Neuronal stem cell (in vitro differentiated cells): Measurements from ENCODE around the gene GNPTAB.
A peak's percentile ranks its signal among the peaks of the same experiment; 100 is the strongest.

Experiments
- DNase-seq: peaks from one replicate; pipeline ENCODE4 v3.0.0-alpha.2; 2013; ENCODE audit warnings: low spot score
- H2AFZ ChIP-seq: one replicate; pipeline ENCODE4 v1.6.1; 2013; ENCODE audit warnings: mild to moderate bottlenecking, low read length, inconsistent platforms
- H2AK5ac ChIP-seq: 2 replicates; pipeline ENCODE4 v1.6.1; 2013; ENCODE audit warnings: low read depth, mild to moderate bottlenecking, inconsistent platforms, low read length, moderate library complexity, mixed read lengths
- H2BK120ac ChIP-seq: 2 replicates; pipeline ENCODE4 v1.6.1; 2013; ENCODE audit warnings: low read depth, mild to moderate bottlenecking, inconsistent platforms, low read length, moderate library complexity, mixed read lengths
- H2BK12ac ChIP-seq: one replicate; pipeline ENCODE4 v1.6.1; 2013; ENCODE audit warnings: low read length, inconsistent platforms
- H2BK15ac ChIP-seq: 2 replicates; pipeline ENCODE4 v1.6.1; 2013; ENCODE audit warnings: mild to moderate bottlenecking, low read length, inconsistent platforms, mixed read lengths
- H2BK5ac ChIP-seq: one replicate; pipeline ENCODE4 v1.6.1; 2013; ENCODE audit warnings: inconsistent platforms, mild to moderate bottlenecking, low read length, moderate library complexity
- H3K14ac ChIP-seq: one replicate; pipeline ENCODE4 v1.6.1; 2013; ENCODE audit warnings: low read length, inconsistent platforms
- H3K18ac ChIP-seq: 2 replicates; pipeline ENCODE4 v1.6.1; 2013; ENCODE audit warnings: low read length, inconsistent platforms
- H3K23ac ChIP-seq: 2 replicates; pipeline ENCODE4 v1.6.1; 2013; ENCODE audit warnings: low read depth, mild to moderate bottlenecking, mixed read lengths, low read length, inconsistent platforms; ENCODE audit not compliant: poor library complexity
- H3K27ac ChIP-seq: replicated peaks from 3 replicates; pipeline ENCODE4 v1.5.1; 2013; ENCODE audit warnings: low read length, inconsistent platforms
- H3K27me3 ChIP-seq, 3 experiments: 2 replicates each; pipeline ENCODE4 v1.6.1; 2013; ENCODE audit warnings: low read length in 3 of 3, mild to moderate bottlenecking in 2 of 3, inconsistent platforms in 1 of 3, low read depth in 1 of 3, mixed read lengths in 1 of 3, moderate library complexity in 1 of 3; ENCODE audit not compliant: control insufficient read depth in 3 of 3, insufficient read depth in 3 of 3
- H3K36me3 ChIP-seq, 2 donors: replicated peaks in 1 of 2; 2 replicates each; pipeline ENCODE4 v1.6.1; 2013; ENCODE audit warnings: low read length in 2 of 2; ENCODE audit not compliant: control insufficient read depth in 2 of 2, insufficient read depth in 2 of 2
- H3K4ac ChIP-seq: 2 replicates; pipeline ENCODE4 v1.6.1; 2013; ENCODE audit warnings: inconsistent platforms, mild to moderate bottlenecking, low read length, moderate library complexity
- H3K4me1 ChIP-seq, 2 donors: 1 replicate in 1 of 2; 2 replicates in 1 of 2; pipeline ENCODE4 v1.6.1; 2013; ENCODE audit warnings: low read length in 2 of 2, low read depth in 1 of 2; ENCODE audit not compliant: control insufficient read depth in 2 of 2, insufficient read depth in 1 of 2
- H3K4me2 ChIP-seq: one replicate; pipeline ENCODE4 v1.6.1; 2013; ENCODE audit warnings: mild to moderate bottlenecking, low read length, inconsistent platforms; ENCODE audit not compliant: insufficient read depth, poor library complexity, severe bottlenecking
- H3K4me3 ChIP-seq, 2 donors: 2 replicates each; pipeline ENCODE4 v1.5.1; 2013; ENCODE audit warnings: low read length in 2 of 2, mild to moderate bottlenecking in 2 of 2, inconsistent platforms in 1 of 2, moderate library complexity in 1 of 2
- H3K79me1 ChIP-seq: one replicate; pipeline ENCODE4 v1.6.1; 2013; ENCODE audit warnings: low read depth, mild to moderate bottlenecking, inconsistent platforms, low read length, moderate library complexity
- H3K9ac ChIP-seq: one replicate; pipeline ENCODE4 v1.6.1; 2013; ENCODE audit warnings: mild to moderate bottlenecking, low read depth, low read length, inconsistent platforms; ENCODE audit not compliant: poor library complexity
- H3K9me3 ChIP-seq, 2 donors: replicated peaks in 1 of 2; 2 replicates each; pipeline versions ENCODE3 to v1.6.1; 2013; ENCODE audit warnings: low read length in 2 of 2, mild to moderate bottlenecking in 2 of 2, inconsistent platforms in 1 of 2, low read depth in 1 of 2, mixed read lengths in 1 of 2, moderate library complexity in 1 of 2; ENCODE audit not compliant: control insufficient read depth in 2 of 2, insufficient read depth in 1 of 2
- H4K8ac ChIP-seq: one replicate; pipeline ENCODE4 v1.6.1; 2013; ENCODE audit warnings: low read depth, mild to moderate bottlenecking, inconsistent platforms, low read length, moderate library complexity
- H4K91ac ChIP-seq: one replicate; pipeline ENCODE4 v1.6.1; 2013; ENCODE audit warnings: low read length, low read depth, mild to moderate bottlenecking, inconsistent platforms; ENCODE audit not compliant: poor library complexity
- WGBS, 2 donors: extraction: QIAGEN DNeasy Blood & Tissue Kit; methylation state at CpG; one replicate each; pipeline ENCODE4 v1.1.7; 2013; ENCODE audit warnings: missing lambda C conversion rate in 2 of 2, mixed read lengths in 1 of 2; ENCODE audit not compliant: insufficient read length in 2 of 2, insufficient replicate concordance in 1 of 2; ENCODE audit errors: extremely low coverage in 2 of 2; 5-methylcytosine and 5-hydroxymethylcytosine counted together

GNPTAB gene

GRCh38 chr12:101829639-101830366, 956 bp downstream of the GNPTAB start:
- Histone ChIP-seq H2BK5ac (no peak overlapping the region), H3K79me1 (no peaks in the 10 kb centered on the region), H2BK15ac (no peak overlapping the region), H3K9me3 (no peaks in the 10 kb centered on the region), H3K4ac (no peak overlapping the region), H2BK120ac (no peak overlapping the region), H3K18ac (peak overlapping the region; percentile 90), H3K36me3 (no peaks in the 10 kb centered on the region), H3K4me3 (peak overlapping the region; percentile 91 to 96), H3K14ac (no peak overlapping the region), H3K4me1 (no peaks in the 10 kb centered on the region), H3K9ac (no peak overlapping the region), H4K8ac (no peak overlapping the region), H3K23ac (no peak overlapping the region), H2BK12ac (no peak overlapping the region), H2AFZ (peak overlapping the region; percentile 100), H3K27ac (no peak overlapping the region), H4K91ac (no peak overlapping the region), H3K4me2 (peak overlapping the region; percentile 88), H2AK5ac (no peak overlapping the region), H3K27me3 (no peaks in the 10 kb centered on the region)
- no peak for DNase-seq
- WGBS, 2 donors, result no CpG with 5 or more reads among the region's 11 CpGs

DNA sequence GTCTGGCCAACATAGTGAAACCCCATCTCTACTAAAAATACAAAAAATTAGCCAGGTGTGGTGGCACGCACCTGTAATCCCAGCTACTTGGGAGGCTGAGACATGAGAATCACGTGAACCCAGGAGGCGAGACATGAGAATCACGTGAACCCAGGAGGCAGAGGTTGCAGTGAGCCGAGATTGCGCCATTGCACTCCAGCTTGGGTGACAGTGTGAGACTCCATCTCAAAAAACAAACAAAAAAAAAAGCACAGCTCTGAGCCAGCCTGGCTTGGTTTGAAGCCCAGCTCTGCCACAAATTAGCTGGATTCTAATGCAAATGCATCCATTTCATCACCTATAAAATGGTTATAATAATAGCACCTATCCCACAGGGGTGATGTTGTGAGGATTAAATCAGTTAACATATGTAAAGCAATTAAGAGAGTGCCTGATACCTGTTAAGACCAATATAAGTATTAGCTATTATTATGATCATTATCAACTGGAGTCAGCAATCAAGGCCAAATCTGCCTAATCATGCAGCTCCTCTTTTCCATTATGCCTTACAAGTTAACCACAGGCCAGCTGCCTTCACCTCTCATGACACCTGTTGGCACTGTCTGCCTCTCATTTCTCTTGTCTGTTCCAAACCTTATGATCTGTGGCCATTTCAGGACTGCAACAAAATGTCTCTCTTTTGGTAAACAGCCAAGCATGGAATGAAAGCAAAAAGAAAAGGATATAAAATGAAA, 2.1 kb downstream of the GNPTAB start:
- no peak overlapping the region for H2AFZ ChIP-seq
- no peak overlapping the region for H2BK12ac ChIP-seq
- WGBS, 2 donors, result no CpG with 5 or more reads among the region's 6 CpGs
- no peak overlapping the region for H3K23ac ChIP-seq
- no peak overlapping the region for H3K27ac ChIP-seq
- no peaks in the 10 kb centered on the region for H3K27me3 ChIP-seq
- H3K4me2 ChIP-seq, result no peak overlapping the region
- H3K79me1 ChIP-seq, result no peaks in the 10 kb centered on the region
- H3K9ac ChIP-seq, result no peak overlapping the region
- no peaks in the 10 kb centered on the region for H3K36me3 ChIP-seq
- H2BK120ac ChIP-seq, result no peak overlapping the region
- H3K4me3 ChIP-seq, result no peak overlapping the region
- no peaks in the 10 kb centered on the region for H3K4me1 ChIP-seq
- no peak overlapping the region for H4K91ac ChIP-seq
- no peak overlapping the region for H4K8ac ChIP-seq
- H2BK5ac ChIP-seq, result no peak overlapping the region
- H2BK15ac ChIP-seq, result no peak overlapping the region
- no peak overlapping the region for H3K14ac ChIP-seq
- H3K9me3 ChIP-seq, result no peaks in the 10 kb centered on the region
- no peak overlapping the region for H3K4ac ChIP-seq
- no peak overlapping the region for H3K18ac ChIP-seq
- no peak for DNase-seq
- H2AK5ac ChIP-seq, result no peak overlapping the region

GRCh38 chr12:101826766-101827368, 3.9 kb downstream of the GNPTAB start:
- Histone ChIP-seq H3K27me3 (no peaks in the 10 kb centered on the region), H3K4ac (no peak overlapping the region), H2BK12ac (no peak overlapping the region), H3K79me1 (no peaks in the 10 kb centered on the region), H3K23ac (no peak overlapping the region), H2BK120ac (no peak overlapping the region), H2AFZ (no peak overlapping the region), H3K9me3 (no peaks in the 10 kb centered on the region), H3K4me2 (no peak overlapping the region), H2AK5ac (no peak overlapping the region), H3K14ac (no peak overlapping the region), H3K36me3 (no peaks in the 10 kb centered on the region), H3K9ac (no peak overlapping the region), H3K4me1 (no peaks in the 10 kb centered on the region), H2BK15ac (no peak overlapping the region), H3K27ac (no peak overlapping the region), H3K4me3 (no peak overlapping the region), H3K18ac (no peak overlapping the region), H4K91ac (no peak overlapping the region), H2BK5ac (no peak overlapping the region), H4K8ac (no peak overlapping the region)
- no peak for DNase-seq
- WGBS, 2 donors, result no CpG with 5 or more reads among the region's 3 CpGs

DNA sequence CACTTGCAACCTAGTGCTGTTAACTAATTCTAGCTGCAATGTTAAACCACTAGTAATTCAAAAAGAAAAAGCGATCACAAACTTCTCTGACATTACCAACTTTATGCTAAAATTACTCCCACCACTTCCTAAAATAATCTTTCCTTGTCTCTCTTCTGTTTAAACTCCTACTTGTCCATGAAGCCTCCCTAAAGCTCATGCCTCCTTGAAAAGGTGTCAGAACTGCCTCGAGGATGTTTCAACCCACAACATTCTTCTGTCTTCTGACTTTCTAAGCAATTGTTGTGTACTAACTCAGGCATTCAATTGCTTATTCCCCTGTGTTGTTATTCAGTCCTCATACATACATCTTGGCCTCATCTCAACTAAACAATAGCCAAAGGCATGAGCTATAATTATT, 5.9 kb downstream of the GNPTAB start:
- no peaks in the 10 kb centered on the region for H3K4me1 ChIP-seq
- H3K36me3 ChIP-seq, result no peaks in the 10 kb centered on the region
- H3K9me3 ChIP-seq, result no peaks in the 10 kb centered on the region
- no peak overlapping the region for H2BK12ac ChIP-seq
- H3K9ac ChIP-seq, result no peak overlapping the region
- no peak overlapping the region for H3K4me2 ChIP-seq
- H2AFZ ChIP-seq, result no peak overlapping the region
- H3K4ac ChIP-seq, result no peak overlapping the region
- H4K91ac ChIP-seq, result no peak overlapping the region
- DNase-seq, result no peak
- H3K18ac ChIP-seq, result no peak overlapping the region
- no peak overlapping the region for H2BK5ac ChIP-seq
- H3K79me1 ChIP-seq, result no peaks in the 10 kb centered on the region
- H2AK5ac ChIP-seq, result no peak overlapping the region
- H2BK120ac ChIP-seq, result no peak overlapping the region
- no peak overlapping the region for H4K8ac ChIP-seq
- no peak overlapping the region for H3K23ac ChIP-seq
- no peaks in the 10 kb centered on the region for H3K27me3 ChIP-seq
- no peak overlapping the region for H3K14ac ChIP-seq
- no peak overlapping the region for H3K4me3 ChIP-seq
- no peak overlapping the region for H2BK15ac ChIP-seq
- no peak overlapping the region for H3K27ac ChIP-seq
- no CpG with 5 or more reads among the region's 2 CpGs for WGBS, 2 donors
